GM18861 (cell line): ENCODE measurements around the gene CCDC102A.
A peak's percentile ranks its signal among the peaks of the same experiment; 100 is the strongest.
"Not testable (repeated sequence)": the region's sequence is repeated elsewhere in the genome, so short reads cannot be mapped to it uniquely, and the experiment has no call there.

Experiments used
- ATAC-seq: cut with Tn5 transposase; IDR thresholded peaks from one replicate; pipeline ENCODE4 v1.9.1; 2021; ENCODE audit not compliant: unreplicated experiment

The CCDC102A gene

DNA sequence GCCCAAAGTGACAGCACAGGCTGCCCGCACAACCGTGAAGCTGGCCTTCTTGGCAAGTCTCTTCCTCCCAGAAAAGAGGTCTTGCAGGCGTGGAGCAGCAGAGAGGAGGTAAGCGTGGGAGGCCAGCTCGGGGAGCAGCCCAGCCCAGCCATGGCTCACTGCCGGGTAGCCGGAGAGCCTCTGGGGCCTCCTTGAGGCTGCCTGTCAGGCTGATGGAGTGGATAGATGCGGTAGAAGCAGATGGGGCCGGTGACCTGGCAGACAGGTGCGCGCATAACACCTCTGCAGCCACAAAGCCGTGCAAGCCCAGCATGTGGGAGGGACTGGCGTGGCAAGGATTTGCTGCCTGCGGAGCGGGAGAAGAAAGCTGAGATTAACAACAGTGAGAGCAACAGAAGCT lies 33.0 kb downstream of the CCDC102A start:
- no peak for ATAC-seq

DNA sequence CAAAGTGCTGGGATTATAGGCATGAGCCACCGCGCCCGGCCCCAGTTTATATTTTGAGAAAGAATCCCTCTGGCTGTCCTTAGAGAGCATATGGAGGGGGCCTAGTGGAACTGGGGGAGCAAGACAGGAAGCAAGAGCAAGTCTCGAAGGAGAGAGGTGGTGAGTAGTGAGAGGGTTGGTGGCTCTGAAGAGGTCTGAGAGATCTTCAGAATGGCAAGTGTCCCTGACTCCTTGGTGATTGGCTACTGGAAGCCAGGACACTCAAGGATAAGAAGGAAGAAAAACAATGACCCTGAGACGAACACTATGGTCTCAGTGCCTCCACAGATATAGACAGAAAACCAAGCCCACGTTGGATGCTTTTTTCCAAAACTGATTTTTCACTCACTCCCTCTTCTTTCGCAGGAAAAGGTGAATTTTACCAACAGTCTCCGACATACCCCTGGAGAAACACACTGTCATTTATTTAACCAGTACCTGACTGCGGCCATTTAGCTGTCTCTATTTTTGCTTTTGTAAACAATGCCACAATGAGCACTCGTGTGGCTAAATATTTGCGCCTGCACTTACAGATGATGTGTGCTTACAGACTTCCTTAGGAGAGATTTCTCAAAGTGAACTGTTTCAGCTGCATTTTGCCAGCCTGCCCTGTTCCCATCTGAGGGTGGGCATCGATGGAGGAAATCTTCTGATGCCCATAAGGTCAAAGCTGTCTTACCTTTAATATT lies 34.2 kb downstream of the CCDC102A start:
- no peak for ATAC-seq

DNA sequence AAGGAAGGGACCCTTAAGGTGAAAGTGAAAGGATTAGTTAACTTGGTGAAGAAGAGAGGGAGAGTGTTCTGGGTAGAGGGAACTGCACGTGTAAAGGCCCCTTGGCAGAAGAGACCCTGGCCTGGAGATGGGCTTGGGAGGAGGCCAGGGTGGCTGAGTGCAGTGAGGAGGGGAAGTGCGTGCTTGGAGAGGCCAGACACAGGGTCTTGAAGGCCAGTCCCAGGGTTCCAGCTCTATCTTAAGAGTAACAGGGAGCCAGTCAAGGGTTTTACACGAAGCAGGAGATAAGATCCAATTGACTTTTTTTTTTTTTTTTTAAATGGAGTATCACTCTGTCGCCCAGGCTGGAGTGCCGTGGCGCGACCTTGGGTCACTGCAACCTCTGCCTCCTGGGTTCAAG lies 34.9 kb downstream of the CCDC102A start:
- ATAC-seq: no peak

- ATAC-seq: no peak
Measured at GRCh38 chr16:57500578-57501111, 35.7 kb downstream of the CCDC102A start.

DNA sequence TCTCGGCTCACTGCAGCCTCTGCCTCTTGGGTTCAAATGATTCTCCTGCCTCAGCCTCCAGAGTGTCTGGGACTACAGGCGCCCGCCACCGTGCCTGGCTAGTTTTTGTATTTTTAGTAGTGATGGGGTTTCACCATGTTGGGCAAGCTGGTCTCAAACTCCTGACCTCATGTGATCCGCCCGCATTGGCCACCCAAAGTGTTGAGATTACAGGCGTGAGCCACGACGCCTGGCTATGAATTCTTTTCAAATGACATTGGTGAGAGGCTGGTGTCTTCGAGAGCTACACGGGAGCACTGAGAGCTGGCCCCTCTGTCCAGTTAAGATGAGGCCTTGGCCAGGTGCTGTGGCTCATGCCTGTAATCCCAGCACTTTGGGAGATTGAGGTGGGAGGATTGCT lies 36.4 kb downstream of the CCDC102A start:
- ATAC-seq: not testable (repeated sequence)

GRCh38 chr16:57498031-57498430 lies 38.3 kb downstream of the CCDC102A start:
- ATAC-seq: no peak

- ATAC-seq: no peak
Measured at GRCh38 chr16:57497121-57497520, 39.2 kb downstream of the CCDC102A start.

DNA sequence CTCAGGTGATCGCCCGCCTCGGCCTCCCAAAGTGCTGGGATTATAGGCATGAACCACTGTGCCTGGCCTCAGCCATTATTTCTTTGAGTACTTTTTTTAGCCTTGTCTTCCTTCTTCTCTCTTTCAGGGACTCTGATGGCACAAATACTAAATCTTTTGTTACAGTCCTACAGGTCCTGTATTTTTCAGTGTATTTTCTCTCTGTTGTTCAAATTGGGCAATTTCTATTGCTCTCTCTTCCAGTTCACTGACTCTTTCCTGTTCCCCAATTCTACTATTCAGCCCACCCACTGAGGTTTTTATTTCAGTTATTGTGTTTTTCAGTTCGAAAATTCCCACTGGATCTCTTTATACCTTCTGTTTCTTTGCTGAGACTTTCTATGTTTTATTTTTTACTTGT lies 42.6 kb downstream of the CCDC102A start:
- no peak for ATAC-seq

GRCh38 chr16:57489229-57489628 lies 47.1 kb downstream of the CCDC102A start:
- ATAC-seq: no peak

DNA sequence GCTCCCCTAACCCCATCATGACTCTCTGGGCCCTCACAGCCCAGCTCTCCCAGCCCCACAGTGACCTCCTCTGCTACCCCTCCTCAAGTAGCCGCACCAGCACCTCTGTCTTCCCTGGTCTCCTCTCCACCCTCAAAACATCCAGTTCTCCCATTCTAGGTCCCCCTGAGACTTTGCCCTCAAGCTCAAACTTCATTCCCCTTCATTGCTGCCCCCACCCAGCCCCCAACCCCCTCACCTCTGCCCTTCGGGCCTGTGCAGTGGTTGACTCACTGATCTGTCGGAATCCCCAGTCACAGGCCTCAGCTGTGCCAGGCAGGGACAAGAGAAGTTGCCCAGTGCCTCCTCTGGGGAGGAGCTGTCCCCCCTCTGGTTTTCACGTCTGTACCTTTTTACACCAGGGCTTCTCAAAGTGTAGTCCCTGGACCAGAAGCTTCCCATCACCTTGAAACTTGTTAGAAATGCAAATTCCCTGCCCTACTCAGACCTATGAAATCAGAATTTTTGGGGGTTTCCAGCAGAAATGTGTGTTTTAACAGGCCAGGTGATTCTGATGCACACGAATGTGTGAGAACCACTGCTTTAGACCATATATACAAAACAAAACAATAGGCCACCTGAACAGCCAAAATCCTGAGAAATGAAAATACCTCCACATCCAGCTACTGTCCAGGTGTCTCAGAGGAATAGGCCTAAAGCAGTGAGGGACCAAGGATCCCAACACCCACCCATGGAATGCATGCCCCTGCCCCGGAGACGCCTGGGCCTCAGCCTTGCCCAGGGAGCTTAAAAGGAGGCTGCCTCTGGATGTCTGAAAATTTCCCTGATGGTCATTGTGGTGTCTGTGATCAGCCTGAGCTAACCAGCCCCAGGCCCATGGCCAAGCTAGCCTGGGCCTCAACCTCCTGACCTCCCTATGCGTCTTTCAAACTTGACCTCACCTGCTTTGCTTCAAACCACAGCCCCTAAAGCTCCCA lies 49.2 kb downstream of the CCDC102A start:
- no peak for ATAC-seq

DNA sequence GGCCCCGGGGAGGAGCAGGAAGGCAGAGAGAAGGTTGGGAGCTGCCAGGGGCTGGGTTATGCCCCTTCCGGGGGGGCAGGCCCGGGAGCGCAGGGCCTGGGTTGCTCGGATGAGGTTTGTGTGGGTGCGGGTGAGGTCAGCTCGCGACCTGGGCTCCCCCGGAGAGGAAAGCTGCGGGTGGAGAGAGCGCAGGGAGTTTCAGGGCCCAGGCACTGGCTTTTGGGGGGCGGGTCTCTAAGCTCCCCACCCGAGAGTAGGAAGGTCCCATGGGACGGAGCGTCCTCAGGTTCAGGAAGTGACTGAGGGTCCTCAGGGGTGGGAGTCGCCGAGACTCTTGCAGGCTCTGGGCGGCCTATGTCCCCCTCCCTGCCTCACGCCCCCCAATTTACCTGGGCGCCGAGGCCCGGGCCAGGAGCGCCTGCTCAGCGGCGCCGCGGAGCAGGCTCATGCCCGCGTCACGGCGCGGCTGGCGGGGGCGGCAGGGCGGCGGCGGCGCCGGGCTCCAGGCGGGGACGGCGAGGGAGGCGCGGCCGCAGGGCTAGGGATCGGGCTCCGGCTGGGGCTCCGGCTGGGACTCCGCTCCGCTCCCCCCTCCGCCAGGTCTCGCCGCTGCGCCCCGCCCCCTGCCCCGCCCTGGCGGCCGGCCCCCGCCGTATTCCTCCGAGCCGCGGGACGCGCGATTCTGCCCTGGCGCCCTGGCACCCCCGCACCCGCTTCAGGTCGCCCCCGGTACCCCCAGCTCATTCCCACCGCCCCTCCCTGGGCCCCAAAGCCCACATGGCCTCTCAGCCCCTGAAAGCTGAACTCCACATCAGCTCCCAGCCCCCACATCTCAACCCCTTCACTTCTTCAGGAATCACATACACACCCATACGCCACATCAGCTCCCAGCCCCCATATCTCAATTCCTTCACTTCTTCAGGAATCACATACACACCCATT lies 50.2 kb downstream of the CCDC102A start, which contains the start of gene DOK4:
Gene DOK4, minus strand, starts transcription at position 578 of the 942 bp plus-strand sequence. CDS start 6,986 bp downstream, outside the sequence.
- peak; percentile 60 for ATAC-seq

DNA sequence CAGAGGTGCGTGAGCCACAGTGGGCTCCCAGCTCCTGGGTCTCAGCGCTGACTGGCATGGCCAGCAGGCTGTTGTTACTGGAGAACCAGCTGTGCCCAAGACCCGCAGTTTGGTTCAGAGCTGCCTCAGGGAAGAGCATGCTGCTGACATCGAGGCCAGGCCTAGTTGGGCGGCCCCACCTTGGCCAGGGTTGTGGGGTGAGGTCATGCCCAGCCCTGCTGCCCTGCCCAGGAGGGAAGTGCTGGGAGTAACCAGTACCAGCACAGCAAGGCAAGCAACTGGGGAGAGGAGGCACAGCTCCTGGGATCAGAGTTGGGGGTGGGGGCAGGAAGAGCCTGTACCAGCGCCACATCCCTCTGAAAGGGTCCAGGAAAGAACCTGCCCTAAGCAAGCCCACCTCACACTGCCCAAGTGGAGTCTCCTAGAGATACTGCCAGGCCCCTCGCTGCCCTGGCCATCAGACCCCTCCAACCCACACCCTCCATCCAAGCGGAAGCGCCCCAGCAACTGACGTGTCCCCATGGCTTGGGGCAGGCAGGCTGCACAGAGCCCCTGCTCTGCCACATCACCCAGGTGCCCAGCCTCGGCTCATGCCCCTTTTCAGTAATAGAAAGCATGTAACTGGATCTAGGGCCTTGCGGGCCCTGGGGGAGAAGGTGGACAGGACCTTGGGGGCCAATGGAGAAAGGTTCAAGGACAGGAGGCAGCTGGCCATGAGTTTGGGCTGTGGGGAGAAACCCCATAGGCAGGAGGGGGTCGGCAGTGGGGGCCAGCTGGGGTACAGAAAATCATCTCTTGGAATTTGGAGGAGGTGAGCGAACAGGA lies 51.1 kb downstream of the CCDC102A start:
- ATAC-seq: no peak

DNA sequence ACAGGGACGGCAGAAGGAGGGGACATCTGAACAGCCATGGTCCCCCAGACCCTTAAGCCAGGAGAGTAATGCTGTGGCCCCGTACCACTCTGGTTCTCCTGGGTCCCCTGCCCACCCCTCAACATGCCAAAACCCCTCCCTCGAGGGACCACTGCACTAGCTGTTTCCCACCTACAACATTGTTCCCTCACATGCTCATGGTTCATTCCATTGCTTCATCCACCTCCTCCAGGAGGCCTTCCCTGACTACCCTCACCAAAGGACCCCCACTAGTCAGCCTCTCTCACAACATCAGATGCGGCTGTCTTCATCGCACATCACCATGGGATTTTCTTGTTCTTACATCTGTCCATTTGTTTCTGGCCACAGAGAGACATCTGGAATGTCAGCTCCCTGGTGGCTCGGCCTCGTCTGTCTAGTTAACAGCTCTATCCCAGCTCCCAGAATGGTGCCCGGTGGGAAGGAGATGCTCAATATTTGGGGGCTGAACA lies 51.8 kb downstream of the CCDC102A start:
- ATAC-seq: no peak

GRCh38 chr16:57483725-57484514 lies 52.5 kb downstream of the CCDC102A start:
- ATAC-seq: no peak

DNA sequence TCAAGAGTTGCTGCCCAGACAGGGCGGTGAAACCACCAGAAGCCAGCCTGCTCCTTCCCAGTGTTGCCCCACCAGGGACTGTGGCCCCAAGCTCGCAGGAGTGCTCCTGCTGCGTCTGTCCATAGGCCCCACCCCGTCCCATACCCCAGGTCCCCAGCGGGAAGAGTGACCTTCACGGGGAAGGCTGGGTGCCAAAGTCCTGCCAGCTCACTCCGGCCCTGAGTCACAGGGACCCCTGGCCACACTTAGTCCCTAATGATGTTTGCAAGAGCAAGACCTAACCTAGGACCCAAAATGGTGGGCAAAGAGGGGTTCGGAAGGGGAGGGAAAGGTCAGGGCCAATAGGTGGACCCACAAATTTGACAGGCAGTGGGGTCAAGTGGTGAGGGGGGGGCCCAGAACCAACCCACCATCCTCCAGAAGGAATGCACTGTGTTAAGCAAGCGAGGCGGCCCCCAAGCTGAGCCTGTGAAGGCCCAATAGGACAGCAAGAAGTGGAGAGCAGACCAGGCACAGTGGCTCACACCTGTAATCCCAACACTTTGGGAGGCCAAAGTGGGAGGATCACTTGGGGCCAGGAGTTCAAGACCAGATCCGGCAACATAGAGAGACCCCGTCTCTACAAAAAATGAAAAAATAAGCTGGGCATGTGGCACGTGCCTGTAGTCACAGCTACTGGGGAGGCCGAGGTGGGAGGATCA lies 53.4 kb downstream of the CCDC102A start:
- ATAC-seq: no peak

- ATAC-seq: no peak
Measured at GRCh38 chr16:57481421-57481820, 55.0 kb downstream of the CCDC102A start.

DNA sequence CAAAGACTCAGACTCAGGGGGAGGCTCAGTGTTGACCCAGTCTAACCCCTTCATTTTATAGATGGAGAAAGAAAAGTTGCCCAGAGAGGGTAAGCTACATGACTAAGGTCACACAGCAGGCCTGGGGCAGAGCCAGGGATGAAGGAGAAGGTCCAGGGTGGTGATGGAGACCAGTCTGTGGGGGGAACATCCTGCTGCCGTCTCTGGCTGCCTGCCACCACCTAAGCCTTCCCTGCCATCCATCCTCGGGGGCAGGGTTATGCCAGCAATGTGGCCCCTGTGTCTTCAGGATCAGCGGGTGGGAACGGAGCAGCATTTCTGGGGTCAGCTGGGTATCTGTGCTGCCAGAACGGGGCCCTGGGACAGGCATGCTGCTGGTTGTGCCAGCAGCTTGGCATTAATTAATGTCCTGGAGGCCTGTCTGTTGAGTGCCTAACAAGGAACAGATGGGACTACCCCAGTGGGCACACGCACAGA lies 55.6 kb downstream of the CCDC102A start:
- no peak for ATAC-seq
